Head of caudate nucleus (tissue), 42 donors: ENCODE data around the gene EEF1AKMT2.
A peak's percentile ranks its signal among the peaks of the same experiment; 100 is the strongest.
"Not testable (repeated sequence)": the region's sequence is repeated elsewhere in the genome, so short reads cannot be mapped to it uniquely, and the experiment has no call there.

ENCODE experiments used
- DNase-seq, 42 donors: peaks; one replicate each; pipeline versions ENCODE4 v3.0.0 to v3.0.0-alpha.2; 2020 to 2021; ENCODE audit warnings: mixed read lengths in 7 of 42
- intact Hi-C: fragments of 100-400 bp; cut with DNase I; formaldehyde crosslinking; loops from one replicate; pipeline ENCODE4 v1.15.0; 2022

The EEF1AKMT2 gene

GRCh38 chr10:124763267-124763666 is 28.4 kb downstream of the EEF1AKMT2 start:
- intact Hi-C loops: no loop called here
- no peak for DNase-seq

GRCh38 chr10:124762281-124762680 is 29.4 kb downstream of the EEF1AKMT2 start:
- no peak for DNase-seq
- intact Hi-C loops: no loop called here

- DNase-seq: no peak
- intact Hi-C loops: no loop called here
These were observed 35.4 kb downstream of the EEF1AKMT2 start for GRCh38 chr10:124756156-124756903.

GRCh38 chr10:124755581-124755980 is 36.1 kb downstream of the EEF1AKMT2 start:
- intact Hi-C loops: no loop called here
- DNase-seq: peak in 7 of 42 donors; percentile 25 to 80 (median 45)

- intact Hi-C loops: no loop called here
- DNase-seq: peak in 6 of 42 donors; percentile 34 to 71 (median 49)
These were observed 37.5 kb downstream of the EEF1AKMT2 start for GRCh38 chr10:124754227-124754626.

GRCh38 chr10:124748953-124749645 is 42.6 kb downstream of the EEF1AKMT2 start:
- DNase-seq: no peak
- intact Hi-C loops: no loop called here

GRCh38 chr10:124748166-124748565 is 43.5 kb downstream of the EEF1AKMT2 start:
- intact Hi-C loops: no loop called here
- DNase-seq: no peak

GRCh38 chr10:124747745-124748144 is 43.9 kb downstream of the EEF1AKMT2 start:
- no peak for DNase-seq
- intact Hi-C loops: no loop called here

- intact Hi-C loops: no loop called here
- DNase-seq: no peak
These were observed 44.7 kb downstream of the EEF1AKMT2 start for GRCh38 chr10:124746992-124747391.

GRCh38 chr10:124746447-124746846 is 45.2 kb downstream of the EEF1AKMT2 start:
- DNase-seq, intact Hi-C loops: not testable (repeated sequence)

- intact Hi-C loops: no loop called here
- peak in 1 of 42 donors; percentile 50 for DNase-seq
These were observed 46.0 kb downstream of the EEF1AKMT2 start for GRCh38 chr10:124745673-124746072.

- intact Hi-C loops: no loop called here
- DNase-seq: no peak
These were observed 46.4 kb downstream of the EEF1AKMT2 start for GRCh38 chr10:124745252-124745651.

- intact Hi-C loops: loop anchor here (5.0 kb wide), 3 partner anchors 48 to 212 kb away; partner anchors contain the start of gene EEF1AKMT2
These were observed 47.3 kb downstream of the EEF1AKMT2 start, which contains the start of gene FAM53B for GRCh38 chr10:124744102-124745050. Gene FAM53B (minus strand): TSS chr10:124744378. CDS start chr10:124706713, 37,665 bp downstream.

GRCh38 chr10:124743191-124744101 is 48.2 kb downstream of the EEF1AKMT2 start:
- peak in 17 of 42 donors; percentile 35 to 74 (median 50) for DNase-seq
- intact Hi-C loops: loop anchor here (2.0 to 5.0 kb wide), 4 partner anchors 19 to 211 kb away; partner anchors contain the start of gene EEF1AKMT2

More at GRCh38 chr10:124744102-124745050, 47.3 kb downstream of the EEF1AKMT2 start, which contains the start of gene FAM53B:
- peak in 40 of 42 donors; percentile 70 to 95 (median 88) for DNase-seq

- peak in 16 of 42 donors; percentile 31 to 74 (median 54) for DNase-seq
- intact Hi-C loops: loop anchor here (2.0 to 5.0 kb wide), 4 partner anchors 18 to 210 kb away; partner anchors contain the start of gene EEF1AKMT2
These were observed 49.1 kb downstream of the EEF1AKMT2 start for GRCh38 chr10:124742413-124743190.

- intact Hi-C loops: loop anchor here (2.0 to 5.0 kb wide), 4 partner anchors 17 to 210 kb away; partner anchors contain the start of gene EEF1AKMT2
- DNase-seq: peak in 14 of 42 donors; percentile 18 to 79 (median 49)
These were observed 49.7 kb downstream of the EEF1AKMT2 start for GRCh38 chr10:124741922-124742412.
